Astrocyte of the cerebellum (primary cell): ENCODE measurements around the gene TNFRSF9.
A peak's percentile ranks its signal among the peaks of the same experiment; 100 is the strongest.

Source experiments
- DNase-seq: peaks from one replicate; pipeline ENCODE4 v3.0.0-alpha.2; 2011; ENCODE audit warnings: low read depth
- H3K4me3 ChIP-seq: 2 replicates; pipeline ENCODE4 v1.5.1; 2011; ENCODE audit warnings: mild to moderate bottlenecking, low read depth, low read length, moderate library complexity
- CTCF ChIP-seq: IDR thresholded peaks from 2 replicates; pipeline ENCODE4 v1.5.1; 2012; ENCODE audit warnings: low read length, low read depth, moderate library complexity, mild to moderate bottlenecking; ENCODE audit errors: missing control alignments
- in situ Hi-C: cut with HindIII; loops from 2 replicates; pipeline ENCODE4 v1.10.0; 2017; ENCODE audit warnings: low sequenced_read_pairs

The TNFRSF9 gene

GRCh38 chr1:7905262-7905661, 35.4 kb downstream of the TNFRSF9 start:
- in situ Hi-C loops, result loop anchor here (25.0 kb wide), 1 partner anchor 107 kb away; no protein-coding TSS in a partner anchor
- DNase-seq, result no peak

GRCh38 chr1:7902478-7903085, 38.1 kb downstream of the TNFRSF9 start:
- TF ChIP-seq CTCF, result peak; percentile 73
- in situ Hi-C loops, result loop anchor here (25.0 kb wide), 1 partner anchor 110 kb away; no protein-coding TSS in a partner anchor
- peak; percentile 42 for DNase-seq
- no peak overlapping the region for H3K4me3 ChIP-seq

More at GRCh38 chr1:7905262-7905661, 35.4 kb downstream of the TNFRSF9 start:
- no peak for TF ChIP-seq CTCF
- no peak overlapping the region for H3K4me3 ChIP-seq

- DNase-seq, result peak; percentile 47
- in situ Hi-C loops, result loop anchor here (25.0 kb wide), 1 partner anchor 113 kb away; no protein-coding TSS in a partner anchor
These were observed 40.9 kb downstream of the TNFRSF9 start for GRCh38 chr1:7899741-7900140.

GRCh38 chr1:7898962-7899361, 41.7 kb downstream of the TNFRSF9 start:
- TF ChIP-seq CTCF, result no peak
- in situ Hi-C loops, result no loop called here
- DNase-seq, result no peak
- H3K4me3 ChIP-seq, result no peak overlapping the region

More at GRCh38 chr1:7899741-7900140, 40.9 kb downstream of the TNFRSF9 start:
- TF ChIP-seq CTCF, result no peak
- no peak overlapping the region for H3K4me3 ChIP-seq

- TF ChIP-seq CTCF, result no peak
- no peak overlapping the region for H3K4me3 ChIP-seq
- no peak for DNase-seq
- in situ Hi-C loops, result no loop called here
These were observed 43.6 kb downstream of the TNFRSF9 start for GRCh38 chr1:7896994-7897393.

- peak; percentile 89 for DNase-seq
- in situ Hi-C loops, result no loop called here
- TF ChIP-seq CTCF, result no peak
- no peak overlapping the region for H3K4me3 ChIP-seq
These were observed 47.0 kb downstream of the TNFRSF9 start for GRCh38 chr1:7893529-7894180.
